Right lobe of liver (tissue), 6 donors: Measurements from ENCODE around the gene GNAI2. TPM values are rescaled to one million over a fixed set of nuclear protein-coding genes. Genes with fewer than 3 reads are reported as not detected.
"Not testable (repeated sequence)": the region's sequence is repeated elsewhere in the genome, so short reads cannot be mapped to it uniquely, and the experiment has no call there.

Source experiments
- ATAC-seq, 4 donors: fragments of 200-7000 bp; cut with Tn5 transposase; one replicate each; pipeline ENCODE4 v1.9.1; 2020; ENCODE audit warnings: mild to moderate bottlenecking in 4 of 4, moderate library complexity in 4 of 4
- DNase-seq, 3 donors: peaks; one replicate each; pipeline ENCODE4 v3.0.0-alpha.2; 2020
- H3K27ac ChIP-seq, 3 donors: fragments of 200-600 bp; one replicate each; pipeline ENCODE4 v1.8.0; 2022
- H3K27me3 ChIP-seq, 2 donors: fragments of 200-600 bp; one replicate each; pipeline ENCODE4 v1.8.0; 2022
- H3K36me3 ChIP-seq, 4 donors: fragments of 200-600 bp; sonication (generic) in 1 of 4; one replicate each; pipeline versions ENCODE4 v1.5.1 to v1.8.0; 2017 to 2022; ENCODE audit warnings: control low read depth in 1 of 4
- H3K4me1 ChIP-seq, 4 donors: fragments of 200-600 bp; sonication (generic) in 1 of 4; one replicate each; pipeline versions ENCODE4 v1.5.1 to v1.8.0; 2017 to 2022; ENCODE audit warnings: control low read depth in 1 of 4
- H3K4me3 ChIP-seq, 3 donors: fragments of 200-600 bp; one replicate each; pipeline ENCODE4 v1.8.0; 2022
- H3K9me3 ChIP-seq, 4 donors: fragments of 200-600 bp; sonication (generic) in 1 of 4; one replicate each; pipeline versions ENCODE4 v1.5.1 to v1.8.0; 2017 to 2022; ENCODE audit warnings: control low read depth in 1 of 4
- CTCF ChIP-seq, 4 donors: fragments of 200-600 bp in 3 of 4; fragments of 450-650 bp in 1 of 4; IDR thresholded peaks; one replicate each; pipeline versions ENCODE4 v1.5.1 to v1.8.0; 2016 to 2022; ENCODE audit warnings: antibody characterized with exemption in 4 of 4, mild to moderate bottlenecking in 2 of 4
- POLR2A ChIP-seq: fragments of 450-650 bp; IDR thresholded peaks from one replicate; pipeline ENCODE4 v1.6.1; 2017; ENCODE audit warnings: antibody characterized with exemption, mild to moderate bottlenecking
- WGBS: methylation state at CpG from one replicate; pipeline ENCODE4 v1.1.6; 2018; ENCODE audit warnings: low coverage, low lambda C conversion rate; ENCODE audit not compliant: insufficient coverage; ENCODE audit errors: missing lambda C conversion rate; 5-methylcytosine and 5-hydroxymethylcytosine counted together
- intact Hi-C, 2 donors: fragments of 100-400 bp; cut with DNase I; formaldehyde crosslinking; loops; one replicate each; pipeline versions ENCODE4 v1.11.2 to v1.14.1; 2022
- total RNA-seq, 6 experiments: library from RNA; depleted of rRNA in 2 of 6; stranded (reverse); fragments of >200 nt in 2 of 6; fragmentation: NEBNext Ultra II Directional in 3 of 6; extraction: Animal tissue kit (Norgen Biotek cat#: 25700) in 3 of 6; gene quantifications; one replicate each; pipeline versions ENCODE4 v1.1.0 to v1.2.4, GENCODE V29; 2016 to 2023
- donor health status: DM: no; HTN: yes; CAD: no.
- donor health status: DM: no; HTN: no; CAD: no.
- donor health status: DM: no; HTN: no; CAD: no.
- donor health status: DM: no; HTN: yes; CAD: no.
- donor health status: DM: no; HTN: yes; CAD: no.

Gene GNAI2
- total RNA-seq, 6 experiments from 2014 or later, result 73.3 to 125 (median 98.7) TPM

- ATAC-seq, result peak in 1 of 4 donors; percentile 0
- H3K4me1 ChIP-seq, result peaks cover 0 to 76% (median 30%) of the 10 kb centered on the region in 4 donors
- peak overlapping the region; percentile 77 to 94 (median 88) for H3K4me3 ChIP-seq
- H3K27me3 ChIP-seq, result no peaks in the 10 kb centered on the region
- DNase-seq, result peak in 2 of 3 donors; percentile 58 to 60
- TF ChIP-seq POLR2A (no peak), CTCF (IDR thresholded peaks at IDR 0.05) (no peak)
- H3K36me3 ChIP-seq, result no peaks in the 10 kb centered on the region
- 46% methylated on average over 10 of the region's 17 CpGs for WGBS
- no peaks in the 10 kb centered on the region for H3K9me3 ChIP-seq
- intact Hi-C loops, result no loop called here
- H3K27ac ChIP-seq, result peak overlapping the region; percentile 76 to 99 (median 98)
Observed at GRCh38 chr3:50207359-50208042, 28.5 kb upstream of the GNAI2 start.

GRCh38 chr3:50208677-50209344, 27.2 kb upstream of the GNAI2 start:
- H3K4me3 ChIP-seq, result peak overlapping the region in 2 of 3 donors; percentile 88 to 94
- H3K36me3 ChIP-seq, result no peaks in the 10 kb centered on the region
- ATAC-seq (peak in 1 of 4 donors; percentile 5), DNase-seq (no peak)
- peak overlapping the region; percentile 76 to 99 (median 98) for H3K27ac ChIP-seq
- 31% methylated on average over 6 of the region's 14 CpGs for whole genome bisulfite sequencing
- H3K9me3 ChIP-seq, result no peaks in the 10 kb centered on the region
- peaks cover 0 to 76% (median 30%) of the 10 kb centered on the region in 4 donors for H3K4me1 ChIP-seq
- H3K27me3 ChIP-seq, result no peaks in the 10 kb centered on the region
- TF ChIP-seq CTCF (IDR thresholded peaks at IDR 0.05) (no peak), POLR2A (no peak)
- intact Hi-C loops, result no loop called here

GRCh38 chr3:50210176-50210509, 25.9 kb upstream of the GNAI2 start:
- DNase-seq (no peak), ATAC-seq (no peak)
- WGBS, result no CpG with 5 or more reads among the region's 5 CpGs
- Histone ChIP-seq H3K9me3 (no peaks in the 10 kb centered on the region), H3K4me1 (peaks cover 0 to 77% (median 27%) of the 10 kb centered on the region in 4 donors), H3K36me3 (peaks cover 0 to 9% (median 0%) of the 10 kb centered on the region in 4 donors), H3K27ac (peak overlapping the region; percentile 73 to 99 (median 89)), H3K27me3 (no peaks in the 10 kb centered on the region), H3K4me3 (no peak overlapping the region)
- intact Hi-C loops, result no loop called here
- TF ChIP-seq CTCF (IDR thresholded peaks at IDR 0.05), result no peak
- TF ChIP-seq POLR2A, result no peak

GRCh38 chr3:50210510-50211367, 25.3 kb upstream of the GNAI2 start:
- no peaks in the 10 kb centered on the region for H3K27me3 ChIP-seq
- peak overlapping the region in 2 of 3 donors; percentile 21 to 31 for H3K4me3 ChIP-seq
- ATAC-seq (peak; percentile 54 to 70 (median 66)), DNase-seq (peak; percentile 84 to 93 (median 93))
- 17% methylated on average over 2 of the region's 13 CpGs for WGBS
- H3K4me1 ChIP-seq, result peaks cover 0 to 78% (median 27%) of the 10 kb centered on the region in 4 donors
- H3K36me3 ChIP-seq, result peaks cover 0 to 14% (median 0%) of the 10 kb centered on the region in 4 donors
- H3K27ac ChIP-seq, result peak overlapping the region; percentile 73 to 99 (median 89)
- no peaks in the 10 kb centered on the region for H3K9me3 ChIP-seq
- intact Hi-C loops, result no loop called here
- TF ChIP-seq CTCF (IDR thresholded peaks at IDR 0.05) (no peak), POLR2A (no peak)

GRCh38 chr3:50211368-50211717, 24.7 kb upstream of the GNAI2 start:
- DNase-seq, intact Hi-C loops, ATAC-seq, H3K9me3 ChIP-seq, H3K27me3 ChIP-seq: not testable (repeated sequence)
- peaks cover 0 to 78% (median 27%) of the 10 kb centered on the region in 4 donors for H3K4me1 ChIP-seq
- H3K4me3 ChIP-seq, result peak overlapping the region in 2 of 3 donors; percentile 3 to 19
- H3K27ac ChIP-seq, result peak overlapping the region; percentile 73 to 99 (median 89)
- H3K36me3 ChIP-seq, result peaks cover 0 to 20% (median 0%) of the 10 kb centered on the region in 4 donors
- WGBS, result 51% methylated on average over 5 of the region's 5 CpGs
